Stomach (tissue), 4 donors: ENCODE measurements around the gene ZNF629.

Experiments used
- CTCF ChIP-seq, 7 experiments: fragments of 450-650 bp in 4 of 7; fragments of 200-600 bp in 3 of 7; sonication (generic) in 3 of 7; IDR thresholded peaks; one replicate each; pipeline ENCODE4 v1.5.1; 2016 to 2019; ENCODE audit warnings: antibody characterized with exemption in 7 of 7, control low read depth in 2 of 7, mild to moderate bottlenecking in 1 of 7
- EP300 ChIP-seq: sonication (generic); formaldehyde crosslinking; IDR thresholded peaks from one replicate; pipeline ENCODE4 v1.6.1; 2017; ENCODE audit warnings: antibody characterized with exemption
- POLR2A ChIP-seq, 4 donors: fragments of 450-650 bp; IDR thresholded peaks; one replicate each; pipeline ENCODE4 v1.6.1; 2016; ENCODE audit warnings: antibody characterized with exemption in 4 of 4, control low read depth in 2 of 4, mild to moderate bottlenecking in 1 of 4, moderate library complexity in 1 of 4
- POLR2AphosphoS5 ChIP-seq, 3 donors: sonication (generic); formaldehyde crosslinking; IDR thresholded peaks; one replicate each; pipeline ENCODE4 v1.6.1; 2016; ENCODE audit warnings: antibody characterized with exemption in 3 of 3

GRCh38 chr16:30760001-30760559, 26.9 kb downstream of the ZNF629 start:
- TF ChIP-seq CTCF (IDR thresholded peaks at IDR 0.05) (no peak), POLR2A (IDR thresholded peaks at IDR 0.05) (no peak), POLR2AphosphoS5 (IDR thresholded peaks at IDR 0.05) (no peak), EP300 (no peak)
